RWPE2 (cell line): ENCODE data around the gene DLL1.

Experiments
- ATAC-seq: fragments of 200-7000 bp; cut with Tn5 transposase; 3 replicates; pipeline ENCODE4 v1.9.1; 2021; ENCODE audit warnings: low read depth
- DNase-seq: peaks from one replicate; pipeline ENCODE4 v3.0.0-alpha.2; 2020; ENCODE audit warnings: low spot score
- H3K27ac ChIP-seq: fragments of 450-650 bp; 2 replicates; pipeline ENCODE4 v1.5.1; 2017; ENCODE audit warnings: mild to moderate bottlenecking; ENCODE audit not compliant: poor library complexity, severe bottlenecking
- H3K27me3 ChIP-seq: fragments of 250-450 bp; sonication (Bioruptor Pico); 2 replicates; pipeline ENCODE4 v1.5.1; 2021; ENCODE audit warnings: mild to moderate bottlenecking, moderate library complexity; ENCODE audit not compliant: insufficient read depth, poor library complexity, severe bottlenecking
- H3K36me3 ChIP-seq: fragments of 250-450 bp; sonication (Bioruptor Pico); 2 replicates; pipeline ENCODE4 v1.5.1; 2020; ENCODE audit warnings: low read depth, mild to moderate bottlenecking, moderate library complexity
- H3K4me1 ChIP-seq: fragments of 250-450 bp; sonication (Bioruptor Pico); 2 replicates; pipeline ENCODE4 v1.5.1; 2021; ENCODE audit warnings: mild to moderate bottlenecking, moderate library complexity; ENCODE audit not compliant: insufficient read depth, poor library complexity, severe bottlenecking
- H3K4me3 ChIP-seq: fragments of 250-450 bp; sonication (Bioruptor Pico); 2 replicates; pipeline ENCODE4 v1.5.1; 2021; ENCODE audit warnings: mild to moderate bottlenecking, moderate library complexity; ENCODE audit not compliant: severe bottlenecking
- H3K9me3 ChIP-seq: fragments of 250-450 bp; sonication (Bioruptor Pico); 2 replicates; pipeline ENCODE4 v1.5.1; 2021; ENCODE audit warnings: mild to moderate bottlenecking, moderate library complexity; ENCODE audit not compliant: severe bottlenecking
- TF ChIP-seq, protein P1 (sequence below): fragments of 450-650 bp; IDR thresholded peaks from one replicate; pipeline ENCODE4 v1.5.1; 2017; ENCODE audit warnings: mild to moderate bottlenecking, moderate library complexity; ENCODE audit not compliant: poor library complexity, severe bottlenecking

Gene DLL1

DNA sequence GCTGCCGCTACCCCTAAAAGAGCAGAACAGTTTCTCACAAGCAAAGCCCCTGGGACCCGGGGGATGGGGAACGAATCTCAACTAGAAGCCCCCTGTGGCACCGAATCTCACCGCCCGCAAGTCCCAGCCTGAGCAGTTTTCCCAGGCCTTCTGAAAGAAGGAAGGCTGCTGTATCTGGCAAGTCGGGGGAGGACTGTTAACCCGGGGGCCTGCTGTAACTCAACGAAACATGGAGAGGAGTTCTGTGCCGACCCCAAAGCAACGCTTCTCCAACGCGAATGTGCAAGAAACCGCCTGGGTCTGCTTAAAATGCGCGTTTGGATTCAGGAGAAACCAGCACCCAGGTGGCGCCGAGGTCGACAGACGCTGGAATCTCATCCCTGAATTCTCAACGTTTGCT lies 34.2 kb downstream of the DLL1 start:
- TF ChIP-seq, protein P1, sequence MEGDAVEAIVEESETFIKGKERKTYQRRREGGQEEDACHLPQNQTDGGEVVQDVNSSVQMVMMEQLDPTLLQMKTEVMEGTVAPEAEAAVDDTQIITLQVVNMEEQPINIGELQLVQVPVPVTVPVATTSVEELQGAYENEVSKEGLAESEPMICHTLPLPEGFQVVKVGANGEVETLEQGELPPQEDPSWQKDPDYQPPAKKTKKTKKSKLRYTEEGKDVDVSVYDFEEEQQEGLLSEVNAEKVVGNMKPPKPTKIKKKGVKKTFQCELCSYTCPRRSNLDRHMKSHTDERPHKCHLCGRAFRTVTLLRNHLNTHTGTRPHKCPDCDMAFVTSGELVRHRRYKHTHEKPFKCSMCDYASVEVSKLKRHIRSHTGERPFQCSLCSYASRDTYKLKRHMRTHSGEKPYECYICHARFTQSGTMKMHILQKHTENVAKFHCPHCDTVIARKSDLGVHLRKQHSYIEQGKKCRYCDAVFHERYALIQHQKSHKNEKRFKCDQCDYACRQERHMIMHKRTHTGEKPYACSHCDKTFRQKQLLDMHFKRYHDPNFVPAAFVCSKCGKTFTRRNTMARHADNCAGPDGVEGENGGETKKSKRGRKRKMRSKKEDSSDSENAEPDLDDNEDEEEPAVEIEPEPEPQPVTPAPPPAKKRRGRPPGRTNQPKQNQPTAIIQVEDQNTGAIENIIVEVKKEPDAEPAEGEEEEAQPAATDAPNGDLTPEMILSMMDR, result no peak
- ATAC-seq (no peak), DNase-seq (peak; percentile 23)
- Histone ChIP-seq H3K4me3 (no peak overlapping the region), H3K36me3 (no peaks in the 10 kb centered on the region), H3K27me3 (no peaks in the 10 kb centered on the region), H3K27ac (no peak overlapping the region), H3K9me3 (no peaks in the 10 kb centered on the region), H3K4me1 (no peaks in the 10 kb centered on the region)

GRCh38 chr6:170255426-170256125 lies 35.3 kb downstream of the DLL1 start:
- Histone ChIP-seq H3K27ac (no peak overlapping the region), H3K9me3 (no peaks in the 10 kb centered on the region), H3K4me1 (peaks cover 7% of the 10 kb centered on the region), H3K36me3 (no peaks in the 10 kb centered on the region), H3K4me3 (no peak overlapping the region), H3K27me3 (no peaks in the 10 kb centered on the region)
- ATAC-seq (no peak), DNase-seq (peak; percentile 39)
- TF ChIP-seq, protein P1, result no peak

DNA sequence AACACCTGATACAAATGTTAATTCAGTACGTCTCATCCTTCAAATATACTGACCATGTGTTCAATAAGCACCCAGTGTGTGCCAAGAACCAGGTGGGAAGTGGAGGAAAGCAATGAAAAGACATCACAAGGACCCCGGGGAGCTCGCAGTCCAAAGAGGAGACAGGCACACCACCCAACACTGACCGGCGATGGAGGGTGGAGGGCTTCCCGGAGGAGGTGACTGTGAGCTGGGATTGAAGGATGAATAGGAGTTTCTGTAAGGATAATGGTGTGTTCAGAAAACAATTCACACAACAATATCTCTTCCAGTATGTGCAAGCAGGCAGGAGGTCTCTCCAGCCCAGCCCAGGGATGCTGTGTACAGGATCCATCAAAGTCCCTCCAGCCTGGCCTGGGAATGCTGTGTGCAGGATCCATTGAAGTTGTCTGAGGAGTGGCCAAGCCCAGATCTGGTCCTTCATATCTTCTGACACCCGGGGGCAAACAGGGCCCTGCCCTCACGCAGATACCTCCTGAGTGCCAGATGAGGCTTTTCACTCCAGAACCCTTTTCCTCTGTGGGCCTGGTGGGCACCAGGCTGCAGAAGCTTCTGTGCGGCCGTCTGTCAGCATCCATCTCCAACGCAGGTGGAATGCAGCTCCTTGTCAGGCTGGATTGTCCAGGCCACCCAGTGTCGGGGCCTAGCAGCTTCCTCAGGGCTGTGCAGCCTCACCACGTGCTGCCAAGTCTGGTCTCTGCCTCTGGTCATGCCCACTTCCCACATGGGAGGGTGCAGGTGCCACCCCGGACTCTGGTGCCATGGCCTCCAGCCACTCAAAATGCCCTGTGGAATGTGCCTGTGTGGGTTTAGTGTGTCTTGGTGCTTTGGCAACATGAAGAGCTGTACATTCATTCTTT lies 36.3 kb downstream of the DLL1 start:
- Histone ChIP-seq H3K27ac (no peak overlapping the region), H3K4me1 (peaks cover 7% of the 10 kb centered on the region), H3K9me3 (no peaks in the 10 kb centered on the region), H3K36me3 (no peaks in the 10 kb centered on the region), H3K27me3 (no peaks in the 10 kb centered on the region), H3K4me3 (no peak overlapping the region)
- TF ChIP-seq, protein P1, result no peak
- ATAC-seq (no peak), DNase-seq (peak; percentile 35)

- no peak overlapping the region for H3K4me3 ChIP-seq
- no peak for ATAC-seq
- no peak overlapping the region for H3K27ac ChIP-seq
- no peaks in the 10 kb centered on the region for H3K36me3 ChIP-seq
- TF ChIP-seq, protein P1, result no peak
- DNase-seq, result peak; percentile 9
- peaks cover 7% of the 10 kb centered on the region for H3K4me1 ChIP-seq
- H3K27me3 ChIP-seq, result no peaks in the 10 kb centered on the region
- no peaks in the 10 kb centered on the region for H3K9me3 ChIP-seq
Observed at GRCh38 chr6:170253910-170254269, 37.0 kb downstream of the DLL1 start.
